Measurements from ENCODE around the gene WASF2. TPM values are rescaled to one million over a fixed set of nuclear protein-coding genes. Genes with fewer than 3 reads are reported as not detected.

Gene WASF2
- total RNA-seq, 1 experiment from 2014 or later = 68.6 TPM

GRCh38 chr1:27478098-27478497 is 11.9 kb downstream of the WASF2 start:
- Histone ChIP-seq H3K27me3 (replicated peaks; ENCODE audit: control insufficient read depth, insufficient read depth, low read length) (no peaks in the 10 kb centered on the region), H3K4me3 (ENCODE audit: low read depth, low read length) (no peak overlapping the region), H3K36me3 (ENCODE audit: control insufficient read depth, insufficient read depth, low read length) (no peaks in the 10 kb centered on the region), H3K4me1 (no peaks in the 10 kb centered on the region), H3K9me3 (no peaks in the 10 kb centered on the region)
- Mint-ChIP-seq H3K4me3 (ENCODE audit: unreplicated experiment) (no peak overlapping the region), H3K36me3 (ENCODE audit: insufficient read depth, unreplicated experiment) (no peaks in the 10 kb centered on the region), H3K27me3 (ENCODE audit: insufficient read depth, unreplicated experiment) (no peaks in the 10 kb centered on the region), H3K9me3 (ENCODE audit: unreplicated experiment) (no peaks in the 10 kb centered on the region), H3K4me1 (ENCODE audit: low read depth, unreplicated experiment) (no peaks in the 10 kb centered on the region), H3K27ac (ENCODE audit: unreplicated experiment) (no peak overlapping the region)
- no peak for DNase-seq
- ChIA-PET CTCF (no interaction called here), POLR2A (no interaction called here)
- no peak for TF ChIP-seq CTCF (IDR thresholded peaks at IDR 0.05; ENCODE audit: insufficient read depth in 1 of 2, low read depth in 1 of 2, low read length in 1 of 2, severe bottlenecking in 1 of 2, unreplicated experiment in 1 of 2)
- intact Hi-C loops (cut with micrococcal nuclease; ENCODE audit: unreplicated experiment) = no loop called here
- no TSS peak for BruUV-seq (replicated peaks)

- H3K9me3 Mint-ChIP-seq (ENCODE audit: unreplicated experiment) = no peaks in the 10 kb centered on the region
- no peaks in the 10 kb centered on the region for H3K4me1 Mint-ChIP-seq (ENCODE audit: low read depth, unreplicated experiment)
- ChIA-PET CTCF (no interaction called here), POLR2A (no interaction called here)
- no peak for TF ChIP-seq CTCF (IDR thresholded peaks at IDR 0.05; ENCODE audit: insufficient read depth in 1 of 2, low read depth in 1 of 2, low read length in 1 of 2, severe bottlenecking in 1 of 2, unreplicated experiment in 1 of 2)
- H3K4me1 ChIP-seq = no peaks in the 10 kb centered on the region
- H3K9me3 ChIP-seq = no peaks in the 10 kb centered on the region
- no peak overlapping the region for H3K4me3 ChIP-seq (ENCODE audit: low read depth, low read length)
- no peaks in the 10 kb centered on the region for H3K36me3 ChIP-seq (ENCODE audit: control insufficient read depth, insufficient read depth, low read length)
- no TSS peak for BruUV-seq (replicated peaks)
- H3K27me3 Mint-ChIP-seq (ENCODE audit: insufficient read depth, unreplicated experiment) = no peaks in the 10 kb centered on the region
- H3K36me3 Mint-ChIP-seq (ENCODE audit: insufficient read depth, unreplicated experiment) = peaks cover 6% of the 10 kb centered on the region
- no peaks in the 10 kb centered on the region for H3K27me3 ChIP-seq (replicated peaks; ENCODE audit: control insufficient read depth, insufficient read depth, low read length)
- no peak for DNase-seq
- intact Hi-C loops (cut with micrococcal nuclease; ENCODE audit: unreplicated experiment) = no loop called here
- no peak overlapping the region for H3K4me3 Mint-ChIP-seq (ENCODE audit: unreplicated experiment)
- H3K27ac Mint-ChIP-seq (ENCODE audit: unreplicated experiment) = no peak overlapping the region
Observed at GRCh38 chr1:27476237-27476636, 13.7 kb downstream of the WASF2 start.

GRCh38 chr1:27475720-27476119 is 14.2 kb downstream of the WASF2 start:
- Mint-ChIP-seq H3K27ac (ENCODE audit: unreplicated experiment) (no peak overlapping the region), H3K27me3 (ENCODE audit: insufficient read depth, unreplicated experiment) (no peaks in the 10 kb centered on the region), H3K9me3 (ENCODE audit: unreplicated experiment) (no peaks in the 10 kb centered on the region), H3K4me1 (ENCODE audit: low read depth, unreplicated experiment) (no peaks in the 10 kb centered on the region), H3K36me3 (ENCODE audit: insufficient read depth, unreplicated experiment) (peaks cover 9% of the 10 kb centered on the region), H3K4me3 (ENCODE audit: unreplicated experiment) (no peak overlapping the region)
- CTCF ChIA-PET = no interaction called here
- POLR2A ChIA-PET = no interaction called here
- no peak for TF ChIP-seq CTCF (IDR thresholded peaks at IDR 0.05; ENCODE audit: insufficient read depth in 1 of 2, low read depth in 1 of 2, low read length in 1 of 2, severe bottlenecking in 1 of 2, unreplicated experiment in 1 of 2)
- BruUV-seq (replicated peaks) = no TSS peak
- Histone ChIP-seq H3K36me3 (ENCODE audit: control insufficient read depth, insufficient read depth, low read length) (no peaks in the 10 kb centered on the region), H3K4me3 (ENCODE audit: low read depth, low read length) (no peak overlapping the region), H3K9me3 (no peaks in the 10 kb centered on the region), H3K27me3 (replicated peaks; ENCODE audit: control insufficient read depth, insufficient read depth, low read length) (no peaks in the 10 kb centered on the region), H3K4me1 (no peaks in the 10 kb centered on the region)
- intact Hi-C loops (cut with micrococcal nuclease; ENCODE audit: unreplicated experiment) = no loop called here
- no peak for DNase-seq
